IMR-90 (cell line): ENCODE data around the gene TPR. TPM values are rescaled to one million over a fixed set of nuclear protein-coding genes. Genes with fewer than 3 reads are reported as not detected.

Experiments used
- ATAC-seq: fragments of 200-7000 bp; cut with Tn5 transposase; 2 replicates; pipeline ENCODE4 v1.9.1; 2020; ENCODE audit warnings: low read depth, mild to moderate bottlenecking, moderate library complexity
- BruUV-seq: library from RNA; stranded (reverse); fragments of 400-500 nt; replicated peaks from 2 replicates; lab custom pipeline; 2021; lab: Mats Ljungman, UMichigan
- CTCF ChIA-PET: fragments of 300-600 bp; formaldehyde crosslinking; extraction: SDS; loops from one replicate; lab custom pipeline; 2021; ENCODE audit warnings: antibody characterized with exemption; lab: Yijun Ruan, JAX
- POLR2A ChIA-PET: fragments of 300-600 bp; sonication (Branson Sonifier 250); formaldehyde crosslinking; loops from one replicate; lab custom pipeline; 2022; ENCODE audit warnings: antibody characterized with exemption; ENCODE audit not compliant: unreplicated experiment; lab: Charles Lee
- DNase-seq: peaks from one replicate; pipeline ENCODE4 v3.0.0; 2013
- H2AFZ ChIP-seq: replicated peaks from 2 replicates; pipeline ENCODE3; 2013; ENCODE audit warnings: low read length, mild to moderate bottlenecking; ENCODE audit not compliant: poor library complexity
- H2AK5ac ChIP-seq: 2 replicates; pipeline ENCODE4 v1.6.1; 2013; ENCODE audit warnings: low read depth, low read length, inconsistent platforms
- H2AK9ac ChIP-seq: replicated peaks from 2 replicates; pipeline ENCODE3; 2013; ENCODE audit warnings: mild to moderate bottlenecking, low read depth, low read length, moderate library complexity; ENCODE audit not compliant: poor library complexity
- H2BK120ac ChIP-seq: 2 replicates; pipeline ENCODE4 v1.6.1; 2013; ENCODE audit warnings: low read depth, low read length, inconsistent platforms
- H2BK15ac ChIP-seq: 3 replicates; pipeline ENCODE4 v1.6.1; 2013; ENCODE audit warnings: low read depth, low read length, inconsistent platforms
- H2BK20ac ChIP-seq: 2 replicates; pipeline ENCODE4 v1.6.1; 2013; ENCODE audit warnings: low read depth, mild to moderate bottlenecking, inconsistent platforms, low read length, moderate library complexity
- H2BK5ac ChIP-seq: 2 replicates; pipeline ENCODE4 v1.6.1; 2013; ENCODE audit warnings: mild to moderate bottlenecking, low read depth, low read length, inconsistent platforms; ENCODE audit not compliant: poor library complexity, severe bottlenecking
- H3K14ac ChIP-seq: replicated peaks from 2 replicates; pipeline ENCODE4 v1.6.1; 2013; ENCODE audit warnings: low read depth, low read length, inconsistent platforms
- H3K18ac ChIP-seq: 2 replicates; pipeline ENCODE4 v1.6.1; 2013; ENCODE audit warnings: low read depth, low read length, control low read depth
- H3K23ac ChIP-seq: 2 replicates; pipeline ENCODE4 v1.6.1; 2013; ENCODE audit warnings: low read depth, low read length, inconsistent platforms
- H3K27ac ChIP-seq: 2 replicates; pipeline ENCODE4 v1.5.1; 2013; ENCODE audit warnings: mild to moderate bottlenecking, control low read depth, low read length; ENCODE audit not compliant: insufficient read depth
- H3K27me3 ChIP-seq: 2 replicates; pipeline ENCODE4 v1.6.1; 2013; ENCODE audit warnings: low read length; ENCODE audit not compliant: control insufficient read depth, insufficient read depth
- H3K36me3 ChIP-seq: 2 replicates; pipeline ENCODE4 v1.6.1; 2013; ENCODE audit warnings: low read length, mixed read lengths; ENCODE audit not compliant: control insufficient read depth, insufficient read depth
- H3K4ac ChIP-seq: 2 replicates; pipeline ENCODE4 v1.6.1; 2013; ENCODE audit warnings: low read depth, low read length, inconsistent platforms
- H3K4me1 ChIP-seq: 2 replicates; pipeline ENCODE4 v1.6.1; 2013; ENCODE audit warnings: low read length, mixed read lengths; ENCODE audit not compliant: control insufficient read depth, insufficient read depth
- H3K4me2 ChIP-seq: 2 replicates; pipeline ENCODE4 v1.6.1; 2013; ENCODE audit warnings: low read depth, mild to moderate bottlenecking, control low read depth, low read length, moderate library complexity
- H3K4me3 ChIP-seq: 2 replicates; pipeline ENCODE4 v1.5.1; 2013; ENCODE audit warnings: low read depth, mild to moderate bottlenecking, control low read depth, low read length, moderate library complexity; ENCODE audit not compliant: insufficient read depth
- H3K56ac ChIP-seq: 2 replicates; pipeline ENCODE4 v1.6.1; 2013; ENCODE audit warnings: low read length, inconsistent platforms; ENCODE audit not compliant: insufficient read depth; ENCODE audit errors: extremely low read depth
- H3K79me1 ChIP-seq, 2 experiments: 2 replicates each; pipeline ENCODE4 v1.6.1; 2013; ENCODE audit warnings: low read length in 2 of 2, inconsistent platforms in 1 of 2, low read depth in 1 of 2
- H3K9ac ChIP-seq: 2 replicates; pipeline ENCODE4 v1.6.1; 2013; ENCODE audit warnings: low read depth, low read length, control low read depth
- H3K9me1 ChIP-seq: 2 replicates; pipeline ENCODE4 v1.6.1; 2013; ENCODE audit warnings: low read length, inconsistent platforms; ENCODE audit not compliant: insufficient read depth
- H3K9me3 ChIP-seq: 2 replicates; pipeline ENCODE4 v1.6.1; 2013; ENCODE audit warnings: low read length; ENCODE audit not compliant: control insufficient read depth, insufficient read depth
- H4K20me1 ChIP-seq: 2 replicates; pipeline ENCODE4 v1.6.1; 2013; ENCODE audit warnings: low read length, inconsistent platforms; ENCODE audit not compliant: insufficient read depth
- H4K5ac ChIP-seq: 2 replicates; pipeline ENCODE4 v1.6.1; 2013; ENCODE audit warnings: mild to moderate bottlenecking, low read depth, low read length, control low read depth
- H4K8ac ChIP-seq, 2 experiments: 2 replicates each; pipeline ENCODE4 v1.6.1; 2013; ENCODE audit warnings: low read depth in 2 of 2, low read length in 2 of 2, control low read depth in 1 of 2, inconsistent platforms in 1 of 2
- H4K91ac ChIP-seq: 2 replicates; pipeline ENCODE4 v1.6.1; 2013; ENCODE audit warnings: low read depth, low read length, inconsistent platforms; ENCODE audit not compliant: insufficient read depth
- BHLHE40 ChIP-seq: fragments of 150-350 bp; IDR thresholded peaks from 2 replicates; pipeline ENCODE4 v1.6.1; 2016; ENCODE audit warnings: mild to moderate bottlenecking, low read depth, low read length
- CEBPB ChIP-seq: IDR thresholded peaks from 2 replicates; pipeline ENCODE4 v1.6.1; 2012; ENCODE audit warnings: low read depth, low read length, improper control_type of control experiment
- CHD1 ChIP-seq: IDR thresholded peaks from 2 replicates; pipeline ENCODE4 v1.6.1; 2012; ENCODE audit warnings: low read depth, low read length, improper control_type of control experiment
- FOS ChIP-seq: fragments of 150-350 bp; IDR thresholded peaks from 2 replicates; pipeline ENCODE4 v1.6.1; 2016; ENCODE audit warnings: low read depth, low read length
- MAFK ChIP-seq: IDR thresholded peaks from 2 replicates; pipeline ENCODE4 v1.6.1; 2012; ENCODE audit warnings: low read depth, low read length, improper control_type of control experiment
- MAZ ChIP-seq: IDR thresholded peaks from 2 replicates; pipeline ENCODE4 v1.6.1; 2012; ENCODE audit warnings: low read depth, mild to moderate bottlenecking, low read length, improper control_type of control experiment, moderate library complexity, borderline replicate concordance
- MXI1 ChIP-seq: IDR thresholded peaks from 2 replicates; pipeline ENCODE4 v1.6.1; 2012; ENCODE audit warnings: low read depth, mild to moderate bottlenecking, low read length, moderate library complexity, borderline replicate concordance
- NFE2L2 ChIP-seq: fragments of 150-350 bp; IDR thresholded peaks from 2 replicates; pipeline ENCODE4 v1.6.1; 2016; ENCODE audit warnings: low read depth, mild to moderate bottlenecking, low read length
- POLR2A ChIP-seq: IDR thresholded peaks from 2 replicates; pipeline ENCODE4 v1.6.1; 2012; ENCODE audit warnings: mild to moderate bottlenecking, low read depth, low read length
- RAD21 ChIP-seq: IDR thresholded peaks from 2 replicates; pipeline ENCODE4 v1.6.1; 2012; ENCODE audit warnings: low read length, improper control_type of control experiment
- RCOR1 ChIP-seq: IDR thresholded peaks from 2 replicates; pipeline ENCODE4 v1.6.1; 2012; ENCODE audit warnings: mild to moderate bottlenecking, low read length, improper control_type of control experiment; ENCODE audit not compliant: insufficient replicate concordance
- RFX5 ChIP-seq: IDR thresholded peaks from 2 replicates; pipeline ENCODE4 v1.8.0; 2012; ENCODE audit warnings: low read depth, mild to moderate bottlenecking, low read length, moderate library complexity
- SMC3 ChIP-seq: fragments of 150-350 bp; IDR thresholded peaks from 2 replicates; pipeline ENCODE4 v1.6.1; 2016; ENCODE audit warnings: low read depth, mild to moderate bottlenecking, antibody characterized with exemption, low read length, moderate library complexity
- WGBS, 2 experiments: methylation state at CpG; one replicate each; pipeline versions ENCODE4 v1.1.5 to v1.1.7; 2013; ENCODE audit warnings: missing lambda C conversion rate in 2 of 2; ENCODE audit not compliant: insufficient read length in 1 of 2; ENCODE audit errors: extremely low coverage in 2 of 2; 5-methylcytosine and 5-hydroxymethylcytosine counted together
- dilution Hi-C: fragments of 300-500 bp; cut with HindIII; formaldehyde crosslinking; loops from one replicate; pipeline ENCODE4 v1.14.3; 2018; ENCODE audit warnings: low sequenced_read_pairs; ENCODE audit not compliant: unreplicated experiment
- in situ Hi-C: fragments of 300-500 bp; cut with MboI; formaldehyde crosslinking; loops from 3 replicates; pipeline ENCODE4 v1.14.3; 2019; ENCODE audit warnings: low sequenced_read_pairs, inconsistent platforms, mixed read lengths
- intact Hi-C: fragments of 100-400 bp; cut with micrococcal nuclease; formaldehyde crosslinking; loops from 2 replicates; pipeline ENCODE4 v1.10.0; 2022
- polyA plus RNA-seq, 3 experiments: library from polyadenylated mRNA; depleted of rRNA; stranded (reverse); fragments of >200 nt; gene quantifications; 2 replicates each; pipeline ENCODE4 v1.2.3, GENCODE V29; 2012; ENCODE audit warnings: low replicate concordance in 1 of 3
- total RNA-seq: library from RNA; depleted of rRNA; stranded (reverse); fragments of >200 nt; gene quantifications from 2 replicates; pipeline ENCODE4 v1.2.3, GENCODE V29; 2012
- TF ChIP-seq, protein P1 (sequence below): conservative IDR thresholded peaks from 2 replicates; pipeline ENCODE4 v1.5.1; 2012; ENCODE audit warnings: mild to moderate bottlenecking, low read depth, low read length, improper control_type of control experiment
- TF ChIP-seq, protein P2 (sequence below): fragments of 150-350 bp; IDR thresholded peaks from 2 replicates; pipeline ENCODE4 v1.6.1; 2017; ENCODE audit warnings: mild to moderate bottlenecking, antibody characterized with exemption, low read length, low read depth
- TF ChIP-seq, protein P3 (sequence below): fragments of 150-350 bp; IDR thresholded peaks from 2 replicates; pipeline ENCODE4 v1.6.1; 2016; ENCODE audit warnings: low read depth, mild to moderate bottlenecking, low read length, moderate library complexity, borderline replicate concordance

Gene TPR
- total and polyA plus RNA-seq, 2 of the 4 experiments (the other 2 are of a cell fraction) = 38.2 to 60.4 TPM

DNA sequence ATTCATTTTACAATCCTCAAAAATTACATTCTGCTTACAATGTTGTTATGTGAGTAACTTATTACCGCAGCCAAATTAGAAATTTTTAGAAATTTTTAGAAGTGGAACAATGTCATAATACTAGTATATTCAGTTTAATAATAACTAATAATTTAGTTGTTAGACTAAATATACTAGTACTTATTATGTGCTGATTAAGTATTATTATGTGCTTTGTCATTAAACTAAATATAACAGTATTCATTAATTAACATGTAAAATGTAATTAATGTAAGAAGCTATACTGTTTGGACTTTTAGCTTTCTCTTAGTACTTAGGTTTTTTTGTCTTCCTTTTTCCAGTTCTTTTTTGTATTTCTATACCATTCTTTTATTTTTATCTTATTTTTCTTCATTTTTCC lies 15.9 kb upstream of the TPR start:
- H3K36me3 ChIP-seq = peaks cover 15% of the 10 kb centered on the region
- intact Hi-C loops = no loop called here

More for the DNA sequence above, 15.9 kb upstream of the TPR start:
- POLR2A ChIA-PET = no interaction called here
- Histone ChIP-seq H3K79me1 (no peaks in the 10 kb centered on the region; a peak in 2 of 4 replicates), H4K91ac (no peak overlapping the region), H3K56ac (no peak overlapping the region), H3K9me1 (no peaks in the 10 kb centered on the region), H3K23ac (no peak overlapping the region), H3K4me3 (no peak overlapping the region), H2AK5ac (no peak overlapping the region), H3K27ac (no peak overlapping the region), H4K5ac (no peak overlapping the region), H2AFZ (no peak overlapping the region), H4K8ac (no peak overlapping the region), H4K20me1 (no peaks in the 10 kb centered on the region), H3K4me2 (no peak overlapping the region), H3K14ac (no peak overlapping the region), H3K27me3 (no peaks in the 10 kb centered on the region), H2AK9ac (no peak overlapping the region), H3K18ac (no peak overlapping the region), H3K4ac (no peak overlapping the region), H3K9ac (no peak overlapping the region), H2BK15ac (no peak overlapping the region), H3K4me1 (no peaks in the 10 kb centered on the region), H2BK5ac (no peak overlapping the region), H2BK120ac (no peak overlapping the region), H2BK20ac (no peak overlapping the region), H3K9me3 (no peaks in the 10 kb centered on the region)
- in situ Hi-C loops (no loop called here), dilution Hi-C loops (no loop called here)
- TF ChIP-seq, protein P1, sequence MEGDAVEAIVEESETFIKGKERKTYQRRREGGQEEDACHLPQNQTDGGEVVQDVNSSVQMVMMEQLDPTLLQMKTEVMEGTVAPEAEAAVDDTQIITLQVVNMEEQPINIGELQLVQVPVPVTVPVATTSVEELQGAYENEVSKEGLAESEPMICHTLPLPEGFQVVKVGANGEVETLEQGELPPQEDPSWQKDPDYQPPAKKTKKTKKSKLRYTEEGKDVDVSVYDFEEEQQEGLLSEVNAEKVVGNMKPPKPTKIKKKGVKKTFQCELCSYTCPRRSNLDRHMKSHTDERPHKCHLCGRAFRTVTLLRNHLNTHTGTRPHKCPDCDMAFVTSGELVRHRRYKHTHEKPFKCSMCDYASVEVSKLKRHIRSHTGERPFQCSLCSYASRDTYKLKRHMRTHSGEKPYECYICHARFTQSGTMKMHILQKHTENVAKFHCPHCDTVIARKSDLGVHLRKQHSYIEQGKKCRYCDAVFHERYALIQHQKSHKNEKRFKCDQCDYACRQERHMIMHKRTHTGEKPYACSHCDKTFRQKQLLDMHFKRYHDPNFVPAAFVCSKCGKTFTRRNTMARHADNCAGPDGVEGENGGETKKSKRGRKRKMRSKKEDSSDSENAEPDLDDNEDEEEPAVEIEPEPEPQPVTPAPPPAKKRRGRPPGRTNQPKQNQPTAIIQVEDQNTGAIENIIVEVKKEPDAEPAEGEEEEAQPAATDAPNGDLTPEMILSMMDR = no peak
- no peak for TF ChIP-seq RCOR1
- no peak for TF ChIP-seq FOS
- no peak for TF ChIP-seq RFX5
- TF ChIP-seq RAD21 = no peak
- TF ChIP-seq MXI1 = no peak
- TF ChIP-seq, protein P2, sequence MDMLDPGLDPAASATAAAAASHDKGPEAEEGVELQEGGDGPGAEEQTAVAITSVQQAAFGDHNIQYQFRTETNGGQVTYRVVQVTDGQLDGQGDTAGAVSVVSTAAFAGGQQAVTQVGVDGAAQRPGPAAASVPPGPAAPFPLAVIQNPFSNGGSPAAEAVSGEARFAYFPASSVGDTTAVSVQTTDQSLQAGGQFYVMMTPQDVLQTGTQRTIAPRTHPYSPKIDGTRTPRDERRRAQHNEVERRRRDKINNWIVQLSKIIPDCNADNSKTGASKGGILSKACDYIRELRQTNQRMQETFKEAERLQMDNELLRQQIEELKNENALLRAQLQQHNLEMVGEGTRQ = no peak
- no peak for TF ChIP-seq CHD1
- TF ChIP-seq NFE2L2 = no peak
- TF ChIP-seq SMC3 = no peak
- TF ChIP-seq, protein P3, sequence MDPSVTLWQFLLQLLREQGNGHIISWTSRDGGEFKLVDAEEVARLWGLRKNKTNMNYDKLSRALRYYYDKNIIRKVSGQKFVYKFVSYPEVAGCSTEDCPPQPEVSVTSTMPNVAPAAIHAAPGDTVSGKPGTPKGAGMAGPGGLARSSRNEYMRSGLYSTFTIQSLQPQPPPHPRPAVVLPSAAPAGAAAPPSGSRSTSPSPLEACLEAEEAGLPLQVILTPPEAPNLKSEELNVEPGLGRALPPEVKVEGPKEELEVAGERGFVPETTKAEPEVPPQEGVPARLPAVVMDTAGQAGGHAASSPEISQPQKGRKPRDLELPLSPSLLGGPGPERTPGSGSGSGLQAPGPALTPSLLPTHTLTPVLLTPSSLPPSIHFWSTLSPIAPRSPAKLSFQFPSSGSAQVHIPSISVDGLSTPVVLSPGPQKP = no peak
- TF ChIP-seq MAZ = no peak
- no peak for TF ChIP-seq BHLHE40
- no peak for TF ChIP-seq CEBPB
- no peak for TF ChIP-seq POLR2A
- TF ChIP-seq MAFK = no peak
- ATAC-seq (no peak), DNase-seq (no peak)
- no TSS peak for BruUV-seq
- WGBS, 2 experiments = no CpG with 5 or more reads among the region's 1 CpG
- CTCF ChIA-PET = interaction anchor here (0.6 to 0.7 kb wide), 2 partner anchors 53 to 486 kb away, joined by 3 to 4 read pairs; no protein-coding TSS in a partner anchor
